ENCODE results near the gene DOCK7.
"Not testable (repeated sequence)": the region's sequence is repeated elsewhere in the genome, so short reads cannot be mapped to it uniquely, and the experiment has no call there.

DOCK7 gene

DNA sequence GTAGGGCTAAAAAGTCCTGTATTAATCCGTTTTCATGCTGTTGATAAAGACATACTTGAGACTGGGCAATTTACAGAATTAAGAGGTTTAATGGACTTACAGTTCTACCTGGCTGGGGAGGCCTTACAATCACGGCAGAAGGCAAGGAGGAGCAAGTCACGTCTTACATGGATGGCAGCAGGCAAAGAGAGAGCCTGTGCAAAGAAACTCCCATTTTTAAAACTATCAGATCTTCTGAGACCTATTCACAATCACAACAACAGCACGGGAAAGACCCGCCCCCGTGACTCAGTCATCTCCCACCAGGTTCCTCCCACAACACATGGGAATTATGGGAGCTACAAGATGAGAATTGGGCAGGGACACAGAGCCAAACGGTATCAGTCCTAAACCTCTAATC lies 6.3 kb upstream of the DOCK7 start:
- not testable (repeated sequence) for DNase-seq

DNA sequence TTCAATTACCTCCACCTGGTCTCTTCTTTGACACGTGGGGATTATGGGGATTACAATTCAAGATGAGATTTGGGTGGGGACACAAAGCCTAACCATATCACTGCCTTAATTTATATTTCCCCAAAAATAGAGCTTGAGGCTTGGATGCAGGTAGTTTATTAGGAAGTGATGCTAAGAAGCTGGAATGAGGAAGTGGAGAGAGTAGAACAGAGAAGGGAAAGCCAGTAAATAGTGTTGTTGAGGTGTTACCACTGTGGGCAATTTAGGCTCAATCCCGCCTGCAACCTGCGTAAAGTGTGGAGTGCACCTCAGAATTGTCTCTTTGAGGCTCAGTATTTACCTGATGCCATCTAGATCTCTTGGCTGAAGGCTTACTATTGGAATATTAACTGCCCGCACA lies 4.9 kb upstream of the DOCK7 start:
- DNase-seq = no peak

DNA sequence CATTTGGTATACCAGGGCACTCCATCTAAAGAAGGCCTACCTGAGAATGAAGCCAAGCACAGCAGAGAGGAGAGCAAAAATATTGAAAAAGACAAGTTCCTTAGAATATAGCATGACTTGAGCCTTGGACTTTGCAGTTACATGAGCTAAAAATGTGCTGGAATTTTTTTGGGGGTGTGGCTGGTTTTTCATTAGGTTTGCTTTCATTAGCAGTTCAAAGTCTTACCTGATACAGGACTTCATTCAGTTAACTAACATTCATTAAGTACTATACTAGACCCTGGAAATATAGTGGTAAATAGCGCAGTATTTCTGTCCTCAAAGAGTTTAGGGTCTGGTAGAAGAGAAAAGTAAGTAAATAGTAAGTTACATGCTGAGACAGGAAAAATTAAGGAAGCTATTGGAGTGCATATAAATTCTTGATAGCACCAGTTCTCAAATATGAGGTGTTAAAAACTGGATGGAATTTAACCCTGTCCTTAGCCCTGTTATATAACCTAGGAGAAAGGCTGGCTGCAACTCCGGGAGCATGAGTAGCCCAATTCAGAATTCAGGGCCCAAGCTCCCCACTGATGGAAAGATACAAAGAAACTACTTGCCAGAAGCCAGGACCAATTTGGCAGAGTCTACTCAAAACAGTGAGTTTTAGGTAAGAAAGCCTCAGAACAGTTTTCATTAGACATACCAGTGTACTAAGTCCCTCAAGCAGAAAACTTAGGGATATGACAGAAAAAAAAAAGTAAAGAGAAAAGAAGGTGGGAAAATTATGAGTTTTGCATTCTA lies 3.1 kb upstream of the DOCK7 start:
- no peak for DNase-seq

DNA sequence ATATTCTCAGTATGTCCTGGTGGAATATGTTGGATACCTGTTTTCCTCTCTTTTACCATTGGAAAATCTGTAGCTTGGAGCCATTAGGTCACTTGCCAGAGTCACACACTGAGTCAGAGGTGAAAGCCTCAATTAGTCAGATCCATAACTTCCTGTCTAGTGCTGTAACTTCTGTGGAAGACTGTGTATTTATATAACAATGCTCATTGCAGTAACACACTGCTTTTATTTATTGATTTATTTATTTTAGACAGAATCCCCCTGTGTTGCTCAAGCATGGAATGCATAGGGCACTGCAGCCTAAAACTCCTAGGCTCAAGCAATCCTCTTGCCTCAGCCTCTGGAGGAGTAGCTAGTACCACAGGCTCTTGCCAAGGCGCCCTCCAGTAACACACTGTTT lies 1.3 kb upstream of the DOCK7 start:
- DNase-seq = peak; percentile 31

GRCh38 chr1:62688687-62689085 lies 500 bp upstream of the DOCK7 start:
- DNase-seq = no peak

GRCh38 chr1:62687421-62687902 lies 724 bp downstream of the DOCK7 start:
- peak; percentile 22 for DNase-seq

DNA sequence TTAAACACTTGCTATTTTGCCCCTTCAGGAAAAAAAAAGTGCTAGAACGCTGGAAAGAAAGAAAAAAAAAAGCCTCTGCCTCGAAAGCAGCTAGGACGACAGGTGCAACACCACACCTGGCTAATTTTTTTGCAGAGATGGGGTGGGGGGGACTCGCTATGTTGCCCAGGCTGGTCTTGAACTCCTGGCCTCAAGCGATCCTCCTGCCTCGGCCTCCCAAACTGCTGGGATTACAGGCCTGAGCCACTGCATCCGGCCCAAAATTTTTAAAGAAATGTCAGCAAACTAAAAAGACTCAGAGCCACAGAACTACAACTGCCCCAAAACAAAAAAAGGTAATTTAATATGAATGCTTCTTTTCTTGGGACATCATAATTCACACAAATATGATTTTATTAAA lies 1.4 kb downstream of the DOCK7 start:
- DNase-seq = no peak

DNA sequence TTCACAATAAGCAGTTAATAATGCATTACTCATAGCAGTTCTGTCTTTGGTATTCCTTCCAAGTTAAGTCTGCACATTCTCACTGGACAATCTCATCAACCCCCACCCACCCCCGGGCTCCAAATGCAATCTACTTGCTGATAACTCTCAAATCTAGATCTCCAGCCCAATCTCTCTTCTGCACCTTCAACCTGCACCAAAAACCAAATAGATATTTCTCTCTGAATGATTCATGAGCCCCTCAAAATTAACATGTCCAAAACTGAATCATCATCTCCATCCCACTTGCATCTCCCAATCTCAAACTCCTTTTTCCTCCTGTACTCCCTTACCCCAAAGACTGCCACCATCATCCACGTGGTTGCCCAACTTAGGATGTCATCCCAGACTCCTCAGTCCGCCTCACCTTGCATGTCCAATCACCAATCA lies 2.7 kb downstream of the DOCK7 start:
- DNase-seq = no peak

DNA sequence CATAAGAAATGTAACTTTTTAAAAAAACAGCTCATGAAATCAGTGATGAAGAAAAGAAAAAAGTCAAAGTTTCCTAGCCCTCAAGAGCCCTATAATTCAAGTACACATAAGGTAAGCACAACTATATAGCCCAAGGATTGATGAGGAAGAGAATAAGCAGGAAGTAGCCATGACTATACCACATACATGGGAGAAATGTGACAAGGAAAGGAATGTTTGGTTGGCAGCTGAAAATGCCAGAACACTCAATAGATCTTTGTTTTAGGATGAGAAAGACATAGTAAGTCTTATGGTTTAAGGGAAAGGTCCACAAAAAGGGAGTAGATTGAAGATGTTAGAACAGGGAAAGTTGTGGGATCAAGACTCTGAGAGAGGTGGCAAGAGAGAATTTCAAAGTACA lies 5.7 kb downstream of the DOCK7 start:
- no peak for DNase-seq

DNA sequence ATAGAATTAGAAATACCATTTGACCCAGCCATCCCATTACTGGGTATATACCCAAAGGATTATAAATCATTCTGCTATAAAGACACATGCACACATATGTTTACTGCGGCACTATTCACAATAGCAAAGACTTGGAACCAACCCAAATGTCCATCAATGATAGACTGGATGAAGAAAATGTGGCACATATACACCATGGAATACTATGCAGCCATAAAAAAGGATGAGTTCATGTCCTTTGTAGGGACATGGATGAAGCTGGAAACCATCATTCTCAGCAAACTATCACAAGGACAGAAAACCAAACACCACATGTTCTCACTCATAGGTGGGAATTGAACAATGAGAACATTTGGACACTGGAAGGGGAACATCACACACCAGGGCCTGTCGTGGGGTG lies 7.2 kb downstream of the DOCK7 start:
- not testable (repeated sequence) for DNase-seq

DNA sequence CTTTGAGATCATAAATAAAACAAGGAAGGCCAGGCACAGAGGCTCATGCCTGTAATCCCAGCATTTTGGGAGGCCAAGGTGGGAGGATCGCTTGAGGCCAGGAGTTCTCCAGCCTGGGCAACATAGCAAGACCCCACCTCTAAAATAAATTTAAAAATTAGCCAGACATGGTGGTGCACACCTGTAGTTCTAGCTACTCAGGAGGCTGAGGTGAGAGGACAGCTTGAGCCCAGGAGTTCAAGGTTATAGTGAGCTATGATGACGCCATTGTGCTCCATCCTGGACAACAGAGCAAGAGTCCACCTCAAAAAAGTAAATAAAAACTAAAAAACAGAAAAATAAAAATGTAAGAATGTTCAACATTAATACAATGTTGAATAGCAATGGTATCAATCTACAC lies 10.4 kb downstream of the DOCK7 start:
- not testable (repeated sequence) for DNase-seq

- no peak for DNase-seq
These were observed 11.4 kb downstream of the DOCK7 start for GRCh38 chr1:62676611-62677356.

GRCh38 chr1:62673629-62674028 lies 14.6 kb downstream of the DOCK7 start:
- no peak for DNase-seq

DNA sequence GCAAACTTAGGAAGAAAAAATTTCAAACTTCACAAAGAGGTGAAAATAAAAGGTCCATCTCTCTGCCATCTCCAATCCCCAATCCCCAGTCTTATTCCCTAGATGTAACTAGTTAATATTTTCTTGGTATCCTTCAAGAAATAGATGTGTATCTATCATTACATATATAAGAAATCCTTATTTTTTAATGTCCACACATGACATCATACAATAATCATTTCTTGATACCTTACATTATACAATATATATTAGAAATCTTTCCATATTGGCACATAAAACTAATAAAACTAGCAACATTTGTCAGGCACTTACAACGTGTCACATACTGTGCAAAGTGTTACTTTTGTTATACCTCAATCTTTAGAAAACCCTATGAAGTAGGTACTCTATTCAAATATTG lies 16.2 kb downstream of the DOCK7 start:
- DNase-seq = no peak

DNA sequence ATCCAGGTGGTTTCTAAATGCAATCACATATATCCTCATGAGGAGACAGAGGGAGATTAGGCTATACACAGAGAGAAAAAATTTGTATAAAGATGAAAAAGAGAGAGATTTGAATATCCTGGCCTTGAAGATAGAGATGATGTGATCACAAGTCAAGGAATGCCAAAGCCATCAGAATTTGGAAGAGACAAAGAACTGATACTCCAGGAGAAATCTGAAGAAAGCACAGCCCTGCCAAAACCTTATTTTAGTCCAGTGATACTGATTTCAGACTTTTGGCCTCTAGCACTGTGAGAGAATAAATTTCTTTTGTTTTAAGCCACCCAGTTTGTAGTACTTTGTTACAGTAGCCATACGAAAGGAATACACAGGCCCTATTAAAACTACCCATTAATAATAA lies 33.4 kb downstream of the DOCK7 start:
- no peak for DNase-seq

- no peak for DNase-seq
These were observed 35.8 kb downstream of the DOCK7 start for GRCh38 chr1:62652387-62652786.

GRCh38 chr1:62643283-62643682 lies 44.9 kb downstream of the DOCK7 start:
- no peak for DNase-seq

GRCh38 chr1:62637392-62638105 lies 50.6 kb downstream of the DOCK7 start:
- DNase-seq = peak; percentile 9

- DNase-seq = no peak
These were observed 59.7 kb downstream of the DOCK7 start for GRCh38 chr1:62628506-62628905.

DNA sequence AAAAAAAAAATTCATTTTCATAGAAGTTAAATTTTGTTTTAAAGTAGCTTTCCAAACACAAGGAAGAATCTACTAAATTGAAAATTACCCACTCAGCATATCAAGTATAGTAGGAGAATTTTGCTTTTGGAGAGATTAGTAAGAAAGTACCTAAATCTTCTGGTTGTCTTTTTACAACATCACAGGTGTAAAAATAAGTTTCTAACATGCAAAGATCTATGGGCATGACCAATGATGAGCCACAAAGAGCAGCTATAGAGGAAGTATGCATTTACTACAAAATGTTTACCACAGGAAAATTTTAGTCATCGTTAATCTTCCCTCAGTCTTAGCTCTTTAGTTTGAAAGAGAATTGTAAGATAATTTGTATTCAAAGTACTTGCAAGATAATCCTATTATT lies 62.8 kb downstream of the DOCK7 start:
- peak; percentile 45 for DNase-seq

DNA sequence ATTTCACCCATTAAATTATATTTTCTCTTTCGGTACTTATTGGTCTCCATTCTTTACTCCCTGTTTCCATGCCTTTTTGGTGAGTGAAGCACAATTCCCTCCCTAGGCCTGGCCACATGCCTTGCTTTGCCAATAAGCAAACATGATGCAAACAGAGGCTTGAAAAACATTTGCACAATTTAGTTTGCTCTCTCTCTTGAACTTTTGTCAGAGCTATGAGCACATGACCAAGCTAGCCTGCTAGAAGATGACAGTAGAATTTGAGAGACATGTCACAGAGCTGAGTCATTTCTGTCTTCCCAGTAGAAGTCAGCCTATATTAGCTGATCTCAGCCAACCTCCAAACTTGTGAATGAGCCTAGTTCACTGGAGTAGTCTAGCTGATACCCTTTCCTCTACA lies 66.3 kb downstream of the DOCK7 start:
- DNase-seq = peak; percentile 80

- no peak for DNase-seq
These were observed 74.3 kb downstream of the DOCK7 start for GRCh38 chr1:62613890-62614289.

GRCh38 chr1:62613325-62613727 lies 74.9 kb downstream of the DOCK7 start:
- no peak for DNase-seq

DNA sequence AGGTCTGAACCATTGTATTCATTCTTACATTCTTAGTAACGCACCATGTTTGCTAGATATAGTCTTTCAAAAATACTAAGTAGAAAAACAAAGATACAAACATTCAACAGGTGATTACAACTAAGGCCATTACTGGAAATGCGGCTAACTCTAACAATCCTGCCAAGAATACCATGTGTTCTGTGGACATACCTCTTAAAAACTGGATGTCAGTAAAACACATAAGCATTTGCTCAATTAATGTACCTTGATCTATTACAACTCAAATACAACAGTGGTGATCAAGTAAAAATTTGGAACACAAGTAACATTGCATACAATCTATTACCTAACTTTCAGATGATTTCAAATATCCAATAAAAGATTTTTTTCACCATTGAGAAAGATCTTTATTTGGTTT lies 75.4 kb downstream of the DOCK7 start:
- no peak for DNase-seq
